ENCODE measurements around the gene RET.

Gene RET

DNA sequence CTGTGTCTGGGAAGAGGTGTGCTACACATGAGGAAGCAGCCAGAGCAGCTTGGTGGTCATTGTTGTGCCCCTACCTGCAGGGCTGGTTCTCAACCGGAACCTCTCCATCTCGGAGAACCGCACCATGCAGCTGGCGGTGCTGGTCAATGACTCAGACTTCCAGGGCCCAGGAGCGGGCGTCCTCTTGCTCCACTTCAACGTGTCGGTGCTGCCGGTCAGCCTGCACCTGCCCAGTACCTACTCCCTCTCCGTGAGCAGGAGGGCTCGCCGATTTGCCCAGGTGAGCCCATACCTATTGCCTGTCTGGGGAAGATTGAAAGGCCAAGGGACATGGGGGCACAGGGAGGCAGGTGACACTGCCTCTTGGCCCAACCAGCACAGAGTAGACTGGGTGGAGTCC lies 32.1 kb downstream of the RET start:
- no peak for DNase-seq (ENCODE audit: low spot score)

DNA sequence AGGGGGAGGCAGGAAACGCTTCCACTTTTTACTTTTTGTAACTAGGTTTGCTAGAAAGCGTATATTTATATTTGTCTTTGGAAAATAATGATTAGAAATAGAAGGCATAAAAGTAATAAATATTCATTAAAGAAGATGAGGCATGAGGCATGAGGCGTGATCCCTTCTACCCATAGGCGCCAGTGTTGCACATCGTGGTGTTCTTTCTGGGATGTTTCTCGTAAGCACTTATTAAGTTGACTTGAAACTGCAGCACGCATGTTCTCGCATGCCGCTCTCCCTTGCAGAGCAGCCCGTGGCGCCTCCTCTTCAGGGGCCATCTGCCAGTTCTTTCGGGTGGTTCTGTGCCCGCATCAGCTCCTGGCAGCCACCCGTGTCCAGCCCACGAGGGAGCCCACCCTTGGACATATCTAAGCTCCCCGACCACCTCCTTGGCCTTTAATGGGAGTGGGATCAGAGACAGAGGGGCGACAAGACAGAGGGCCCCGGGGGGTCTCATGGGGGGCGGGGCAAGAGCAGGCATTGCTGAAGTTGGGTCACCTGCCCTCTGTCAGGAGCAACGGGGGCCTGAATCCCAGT lies 32.9 kb downstream of the RET start:
- DNase-seq (ENCODE audit: low spot score), result no peak

DNA sequence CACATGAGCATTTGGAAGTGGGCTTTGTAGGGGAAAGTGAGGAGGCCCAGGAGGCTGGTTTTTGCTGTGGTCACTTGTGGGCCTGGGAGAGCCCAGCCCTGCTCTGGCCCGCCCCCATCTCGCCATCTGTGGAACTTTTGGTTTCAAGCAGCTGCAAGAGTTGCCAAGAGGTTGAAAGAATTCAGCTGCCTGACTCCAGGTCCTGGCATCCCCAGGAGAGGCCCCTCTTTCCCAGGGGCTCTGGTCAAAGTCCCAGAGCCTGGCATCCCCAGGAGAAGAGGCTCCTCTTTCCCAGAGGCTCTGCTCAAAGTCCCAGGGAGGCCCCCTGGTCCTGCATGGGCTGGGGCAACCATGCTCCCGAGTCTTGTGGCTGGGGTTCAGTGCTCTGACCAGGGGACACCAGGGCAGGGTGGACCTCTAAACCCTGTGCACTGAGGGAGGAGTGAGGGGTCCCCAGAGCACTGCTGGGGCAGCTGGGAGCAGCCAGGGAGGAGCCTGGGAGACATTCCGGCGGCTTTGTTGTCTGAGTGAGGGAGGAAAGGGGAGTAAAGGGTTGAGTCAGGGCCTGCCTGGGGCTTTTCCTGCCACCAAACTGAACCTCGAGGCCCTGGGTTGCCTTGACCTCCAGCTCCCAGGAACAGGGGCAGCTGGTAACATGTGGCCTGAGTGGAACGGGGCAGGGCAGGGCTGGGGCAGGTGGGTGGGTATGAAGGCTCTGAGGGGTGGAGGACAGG lies 33.6 kb downstream of the RET start:
- DNase-seq (ENCODE audit: low spot score), result no peak

DNA sequence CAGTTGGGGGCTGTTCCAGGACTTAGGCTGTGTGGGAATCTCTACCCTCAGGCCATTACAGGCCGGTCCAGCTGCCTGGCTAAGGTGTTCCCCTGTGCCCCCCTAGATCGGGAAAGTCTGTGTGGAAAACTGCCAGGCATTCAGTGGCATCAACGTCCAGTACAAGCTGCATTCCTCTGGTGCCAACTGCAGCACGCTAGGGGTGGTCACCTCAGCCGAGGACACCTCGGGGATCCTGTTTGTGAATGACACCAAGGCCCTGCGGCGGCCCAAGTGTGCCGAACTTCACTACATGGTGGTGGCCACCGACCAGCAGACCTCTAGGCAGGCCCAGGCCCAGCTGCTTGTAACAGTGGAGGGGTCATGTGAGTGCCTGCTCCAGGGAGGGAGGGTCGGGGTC lies 34.2 kb downstream of the RET start:
- DNase-seq (ENCODE audit: low spot score), result no peak

DNA sequence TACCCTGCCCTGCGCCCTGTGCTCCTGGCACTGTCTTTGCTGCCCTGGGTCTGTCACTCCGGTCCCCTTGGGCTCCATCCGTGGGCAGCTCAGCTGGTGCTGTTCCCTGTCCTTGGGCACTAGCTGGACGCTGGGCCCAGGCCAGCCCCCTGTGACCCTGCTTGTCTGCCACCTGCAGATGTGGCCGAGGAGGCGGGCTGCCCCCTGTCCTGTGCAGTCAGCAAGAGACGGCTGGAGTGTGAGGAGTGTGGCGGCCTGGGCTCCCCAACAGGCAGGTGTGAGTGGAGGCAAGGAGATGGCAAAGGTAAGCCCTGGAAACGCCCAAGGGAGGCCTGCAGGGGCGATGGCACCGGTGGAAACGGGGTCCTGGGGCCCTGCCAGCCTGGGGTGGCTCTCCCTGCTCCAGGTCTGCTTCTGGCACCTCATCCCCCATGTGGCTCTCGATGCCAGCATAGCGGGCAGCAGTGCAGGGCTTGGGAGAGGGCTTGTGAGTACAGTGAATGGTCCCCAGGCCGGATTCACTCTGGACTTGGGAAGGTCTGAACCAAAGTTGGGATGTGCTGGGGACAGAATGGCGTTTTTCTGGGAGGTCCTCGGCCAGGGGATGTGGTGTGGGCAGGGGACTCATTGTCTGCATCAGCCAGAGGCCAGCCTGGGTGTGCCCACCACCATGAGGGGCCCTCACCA lies 35.2 kb downstream of the RET start:
- no peak for DNase-seq (ENCODE audit: low spot score)

DNA sequence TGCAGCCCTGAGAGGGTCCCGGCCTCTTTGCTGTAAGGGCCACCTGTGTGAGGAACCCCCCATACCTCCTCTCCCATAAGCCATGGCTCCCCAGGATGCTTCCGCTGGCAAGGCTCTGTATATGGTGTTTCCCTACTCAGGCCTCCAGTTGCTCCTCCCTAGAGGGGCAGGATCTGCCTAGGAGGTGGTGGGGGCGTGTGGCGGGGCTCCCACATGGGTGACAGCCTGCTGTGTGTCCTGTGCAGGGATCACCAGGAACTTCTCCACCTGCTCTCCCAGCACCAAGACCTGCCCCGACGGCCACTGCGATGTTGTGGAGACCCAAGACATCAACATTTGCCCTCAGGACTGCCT lies 35.7 kb downstream of the RET start:
- DNase-seq (ENCODE audit: low spot score), result no peak

DNA sequence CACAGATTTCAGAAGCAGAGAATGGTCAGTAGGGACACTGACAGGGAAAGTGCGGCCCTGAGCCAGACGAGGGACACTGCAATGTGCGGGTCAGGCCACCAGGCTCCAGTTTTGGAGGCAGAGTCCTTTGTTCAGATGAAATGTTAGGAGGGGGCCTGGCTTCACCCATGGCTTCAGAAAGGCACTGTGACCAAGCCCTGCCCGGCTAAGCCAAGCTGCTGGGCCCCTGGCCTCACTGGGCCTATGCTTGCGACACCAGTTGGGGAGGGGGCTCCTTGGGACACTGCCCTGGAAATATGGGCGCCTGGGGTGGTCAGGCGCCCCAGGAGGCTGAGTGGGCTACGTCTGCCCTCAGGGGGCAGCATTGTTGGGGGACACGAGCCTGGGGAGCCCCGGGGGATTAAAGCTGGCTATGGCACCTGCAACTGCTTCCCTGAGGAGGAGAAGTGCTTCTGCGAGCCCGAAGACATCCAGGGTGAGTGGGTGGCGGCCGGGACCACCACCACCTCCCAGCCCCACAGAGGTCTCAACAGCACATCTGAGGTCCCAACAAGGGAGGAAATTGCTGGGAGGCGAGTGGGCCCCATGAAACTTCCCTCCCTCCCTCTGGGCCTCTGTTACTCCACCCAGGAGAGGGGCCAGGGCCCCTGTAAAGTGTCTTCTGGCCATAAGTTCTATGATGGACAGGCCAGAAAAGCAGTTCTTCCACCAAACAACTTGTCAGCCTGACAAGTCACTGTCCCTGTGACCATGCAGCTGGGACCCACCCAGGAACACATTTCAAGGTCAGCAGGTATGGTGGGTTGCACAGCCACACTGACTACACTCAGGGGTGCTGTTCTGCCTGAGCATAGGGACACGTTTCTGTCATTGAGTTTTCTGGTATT lies 36.6 kb downstream of the RET start:
- DNase-seq (ENCODE audit: low spot score), result no peak

DNA sequence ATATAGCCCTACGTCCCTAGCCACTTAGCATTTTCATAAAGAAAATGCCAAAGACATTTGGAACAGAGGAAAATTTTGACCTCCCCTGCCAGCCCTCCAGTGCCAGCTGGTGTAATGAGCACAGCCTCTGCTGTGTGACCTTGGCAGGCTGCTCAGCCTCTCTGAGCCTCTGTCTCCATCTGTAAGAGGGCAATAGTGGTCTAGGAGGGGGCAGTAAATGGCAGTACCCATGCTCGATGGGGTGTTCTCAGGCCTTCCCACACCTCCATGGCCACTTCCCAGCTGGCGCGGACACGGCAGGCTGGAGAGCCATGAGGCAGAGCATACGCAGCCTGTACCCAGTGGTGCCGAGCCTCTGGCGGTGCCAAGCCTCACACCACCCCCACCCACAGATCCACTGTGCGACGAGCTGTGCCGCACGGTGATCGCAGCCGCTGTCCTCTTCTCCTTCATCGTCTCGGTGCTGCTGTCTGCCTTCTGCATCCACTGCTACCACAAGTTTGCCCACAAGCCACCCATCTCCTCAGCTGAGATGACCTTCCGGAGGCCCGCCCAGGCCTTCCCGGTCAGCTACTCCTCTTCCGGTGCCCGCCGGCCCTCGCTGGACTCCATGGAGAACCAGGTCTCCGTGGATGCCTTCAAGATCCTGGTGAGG lies 37.3 kb downstream of the RET start:
- no peak for DNase-seq (ENCODE audit: low spot score)

DNA sequence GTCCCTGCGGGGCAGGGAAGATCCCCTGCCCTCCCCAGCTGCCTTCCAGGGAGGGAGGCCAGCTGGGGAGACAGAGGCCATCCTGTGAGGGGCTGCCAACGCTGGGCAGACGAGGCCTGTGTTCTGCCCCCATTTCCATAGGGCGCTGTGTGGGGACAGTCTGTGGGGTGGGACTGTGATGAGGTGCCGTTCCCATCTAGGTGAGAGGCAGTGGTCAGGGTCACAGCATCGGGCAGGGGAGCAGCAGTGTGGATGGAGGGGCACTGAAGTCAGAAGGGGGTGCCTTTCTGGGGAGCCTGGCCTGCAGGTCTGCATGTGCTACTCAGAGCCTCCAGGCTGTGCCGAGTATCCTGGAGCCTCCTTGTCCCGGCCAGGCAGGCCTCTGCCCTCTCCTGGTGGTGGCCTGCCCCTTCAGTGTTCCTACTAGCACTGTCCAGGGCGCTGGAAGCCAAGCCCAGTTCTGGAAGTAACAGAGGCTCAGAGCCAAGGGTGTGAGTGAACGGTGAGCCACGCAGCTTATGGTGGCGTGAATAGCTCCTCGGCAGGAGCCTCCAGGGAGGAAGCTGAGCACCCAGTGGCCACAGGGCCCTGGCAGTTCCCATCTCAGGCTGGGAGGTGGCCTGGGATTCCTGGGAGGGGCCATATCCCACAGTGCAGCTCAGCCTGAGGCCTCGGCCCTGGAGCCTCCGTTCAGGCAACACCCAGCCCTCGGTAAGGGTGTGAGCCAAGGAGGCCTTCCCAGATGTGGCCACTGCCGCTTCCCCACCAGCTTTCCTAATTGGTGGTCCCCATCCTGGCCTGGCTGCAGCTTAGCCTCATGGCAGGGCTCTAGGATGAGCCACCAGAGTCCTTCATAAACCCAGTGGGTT lies 38.1 kb downstream of the RET start:
- no peak for DNase-seq (ENCODE audit: low spot score)

DNA sequence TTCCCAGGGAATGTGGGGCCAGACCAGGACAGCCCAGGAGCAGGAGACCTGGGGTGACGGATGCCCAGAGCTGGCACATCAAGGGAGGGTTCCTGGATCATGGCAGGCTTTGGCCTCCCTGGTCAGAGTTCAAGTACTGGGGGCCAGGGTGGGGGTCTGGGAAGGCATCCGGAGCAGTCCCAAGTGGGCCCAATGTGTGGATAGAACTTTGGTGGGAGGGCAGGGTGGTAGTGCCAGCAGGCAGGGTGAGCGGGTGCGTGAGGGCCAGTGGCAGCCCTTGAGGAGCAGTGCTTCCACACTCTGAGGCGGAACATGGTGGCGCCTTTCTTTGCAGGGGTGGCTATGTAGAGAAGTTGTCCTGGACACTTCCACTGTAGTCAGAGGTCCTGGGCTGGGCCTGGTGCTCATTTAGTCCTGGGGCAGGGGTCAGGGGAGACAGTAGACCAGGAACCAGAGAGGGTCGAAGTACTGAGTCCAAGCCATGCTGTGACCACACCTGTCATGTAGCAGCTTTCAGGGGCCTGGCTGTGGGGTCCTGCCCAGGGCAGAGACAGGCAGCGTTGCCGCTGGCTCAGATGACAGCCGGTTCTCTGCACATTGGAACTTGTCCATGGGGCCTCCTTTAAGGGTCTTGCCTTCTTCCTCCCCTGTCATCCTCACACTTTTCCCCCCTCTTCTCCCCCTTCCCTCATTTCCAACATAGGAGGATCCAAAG lies 39.2 kb downstream of the RET start:
- no peak for DNase-seq (ENCODE audit: low spot score)

DNA sequence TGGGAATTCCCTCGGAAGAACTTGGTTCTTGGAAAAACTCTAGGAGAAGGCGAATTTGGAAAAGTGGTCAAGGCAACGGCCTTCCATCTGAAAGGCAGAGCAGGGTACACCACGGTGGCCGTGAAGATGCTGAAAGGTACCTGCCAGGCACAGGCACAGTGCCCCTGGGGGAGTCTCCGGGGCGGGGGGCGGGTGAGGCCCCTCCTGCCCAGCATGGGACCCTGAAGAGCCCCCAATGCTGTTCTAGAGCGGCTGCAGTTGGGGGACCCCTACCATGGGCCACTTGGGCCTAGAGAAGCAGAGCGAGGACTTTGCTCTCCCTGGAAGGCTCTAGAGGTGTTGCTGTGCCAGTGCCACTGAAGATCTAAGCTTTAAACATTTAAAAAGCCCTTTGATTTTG lies 39.7 kb downstream of the RET start:
- DNase-seq (ENCODE audit: low spot score), result no peak

DNA sequence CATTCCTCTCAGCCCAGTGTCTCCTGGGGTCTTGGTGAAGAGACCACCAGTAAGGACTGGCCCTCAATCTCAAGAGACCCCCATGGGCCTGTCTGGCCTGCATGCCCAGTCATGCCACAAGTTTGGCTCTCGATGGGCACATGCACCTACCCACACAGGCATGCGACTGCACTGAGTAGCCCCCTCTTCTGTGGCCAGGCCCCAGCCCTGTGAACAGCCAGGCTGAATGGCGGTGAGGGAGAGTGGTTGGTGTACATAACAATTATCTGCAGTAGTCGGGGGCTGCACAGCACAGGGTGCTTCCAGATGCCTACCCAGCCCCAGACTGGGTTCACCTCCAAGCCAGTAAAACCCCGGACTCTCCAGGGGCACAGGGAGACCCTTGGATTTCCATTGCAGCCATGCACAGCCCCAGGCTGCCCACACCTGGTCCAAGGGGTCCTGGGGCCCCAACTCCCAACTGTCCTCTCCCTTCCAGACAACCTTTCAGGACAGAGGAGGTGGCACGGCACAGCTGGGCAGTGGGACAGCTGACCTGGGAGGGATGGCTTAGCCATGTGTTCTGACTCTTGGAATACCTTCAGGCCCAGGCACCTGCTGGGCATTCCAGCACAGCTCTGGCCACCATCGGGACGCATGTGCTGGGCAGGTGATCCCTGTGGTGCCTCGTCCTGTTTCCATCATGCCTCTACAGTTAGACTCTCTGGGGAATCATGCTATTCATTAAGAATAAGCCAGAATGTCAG lies 40.3 kb downstream of the RET start:
- DNase-seq (ENCODE audit: low spot score), result no peak

DNA sequence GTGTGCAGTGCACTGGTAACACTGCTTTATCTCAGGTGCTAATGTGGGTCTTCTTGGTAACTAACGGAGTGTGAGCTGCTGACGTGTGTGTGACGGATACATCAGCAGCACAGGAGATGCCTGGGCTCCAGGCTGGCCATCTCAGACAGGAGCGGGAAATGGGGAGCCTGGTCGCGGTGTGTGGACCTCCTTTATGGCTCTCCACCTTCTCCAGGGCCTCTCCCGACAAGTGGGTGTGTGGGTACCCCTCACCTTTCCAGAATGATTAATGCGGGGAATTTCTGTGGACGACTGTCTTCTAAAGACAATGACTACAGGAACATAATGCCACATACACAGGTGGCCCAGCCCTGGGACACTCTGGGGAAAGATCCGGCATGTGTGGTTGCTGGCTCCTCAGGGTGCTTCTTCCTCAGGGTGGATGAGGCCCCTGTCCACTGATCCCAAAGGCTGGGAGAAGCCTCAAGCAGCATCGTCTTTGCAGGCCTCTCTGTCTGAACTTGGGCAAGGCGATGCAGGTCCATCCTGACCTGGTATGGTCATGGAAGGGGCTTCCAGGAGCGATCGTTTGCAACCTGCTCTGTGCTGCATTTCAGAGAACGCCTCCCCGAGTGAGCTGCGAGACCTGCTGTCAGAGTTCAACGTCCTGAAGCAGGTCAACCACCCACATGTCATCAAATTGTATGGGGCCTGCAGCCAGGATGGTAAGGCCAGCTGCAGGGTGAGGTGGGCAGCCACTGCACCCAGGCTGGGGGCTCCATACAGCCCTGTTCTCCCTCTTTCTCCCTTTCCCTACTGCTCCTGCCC lies 41.1 kb downstream of the RET start:
- DNase-seq (ENCODE audit: low spot score), result no peak

DNA sequence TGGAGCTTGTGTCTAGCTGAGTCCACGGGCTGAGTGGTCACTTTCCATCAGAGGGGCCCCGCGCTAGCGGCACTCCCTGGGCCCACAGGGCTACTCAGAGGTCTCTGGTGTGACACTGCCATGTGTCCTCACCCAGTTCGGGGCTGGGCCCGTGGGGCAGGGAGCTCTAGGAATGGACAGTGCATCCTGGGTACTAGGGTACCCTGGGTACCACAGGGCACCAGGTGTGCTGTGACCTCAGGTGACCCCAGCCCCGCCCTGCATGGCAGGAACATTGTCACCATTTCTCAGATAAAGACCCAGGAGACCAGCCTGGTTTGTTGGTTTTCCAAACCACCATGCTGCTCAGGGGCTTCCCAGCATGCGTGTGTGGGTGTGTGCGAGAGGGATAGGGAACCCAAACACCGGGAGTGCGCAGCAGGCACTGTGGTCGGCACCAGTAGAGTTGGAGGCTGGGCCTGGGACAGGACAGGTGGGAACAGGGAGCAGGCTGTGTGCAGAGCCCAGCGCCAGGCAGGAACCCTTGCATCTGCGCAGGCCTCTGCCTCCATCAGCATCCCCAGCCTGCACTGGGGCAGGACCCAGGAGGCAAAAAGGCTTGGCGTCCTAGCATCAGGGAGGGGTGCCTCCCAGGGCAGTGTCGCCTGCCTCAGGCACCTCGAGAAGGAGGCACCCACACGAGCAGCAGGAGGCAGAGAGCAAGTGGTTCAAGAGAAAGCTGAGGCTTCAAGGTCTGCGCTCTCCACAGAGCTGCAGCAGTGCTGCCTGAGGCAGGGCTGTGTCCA lies 42.0 kb downstream of the RET start:
- no peak for DNase-seq (ENCODE audit: low spot score)

DNA sequence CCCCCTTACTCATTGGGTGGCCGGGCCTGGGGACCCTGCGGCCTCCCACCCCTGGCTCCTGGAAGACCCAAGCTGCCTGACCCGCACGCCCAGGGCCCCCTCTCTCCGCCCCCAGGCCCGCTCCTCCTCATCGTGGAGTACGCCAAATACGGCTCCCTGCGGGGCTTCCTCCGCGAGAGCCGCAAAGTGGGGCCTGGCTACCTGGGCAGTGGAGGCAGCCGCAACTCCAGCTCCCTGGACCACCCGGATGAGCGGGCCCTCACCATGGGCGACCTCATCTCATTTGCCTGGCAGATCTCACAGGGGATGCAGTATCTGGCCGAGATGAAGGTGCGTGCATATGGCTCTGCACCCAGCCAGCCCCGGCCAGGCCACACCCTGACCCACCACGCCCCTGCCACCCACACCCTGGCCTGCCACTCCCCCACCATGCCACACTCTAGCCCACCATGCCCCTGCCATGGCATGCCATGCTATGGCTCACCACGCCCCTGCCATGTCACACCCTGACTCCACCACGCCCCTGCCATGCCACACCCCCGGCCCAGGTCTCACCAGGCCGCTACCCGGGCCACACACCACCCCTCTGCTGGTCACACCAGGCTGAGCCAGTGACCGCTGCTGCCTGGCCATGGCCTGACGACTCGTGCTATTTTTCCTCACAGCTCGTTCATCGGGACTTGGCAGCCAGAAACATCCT lies 42.7 kb downstream of the RET start:
- DNase-seq (ENCODE audit: low spot score), result no peak

DNA sequence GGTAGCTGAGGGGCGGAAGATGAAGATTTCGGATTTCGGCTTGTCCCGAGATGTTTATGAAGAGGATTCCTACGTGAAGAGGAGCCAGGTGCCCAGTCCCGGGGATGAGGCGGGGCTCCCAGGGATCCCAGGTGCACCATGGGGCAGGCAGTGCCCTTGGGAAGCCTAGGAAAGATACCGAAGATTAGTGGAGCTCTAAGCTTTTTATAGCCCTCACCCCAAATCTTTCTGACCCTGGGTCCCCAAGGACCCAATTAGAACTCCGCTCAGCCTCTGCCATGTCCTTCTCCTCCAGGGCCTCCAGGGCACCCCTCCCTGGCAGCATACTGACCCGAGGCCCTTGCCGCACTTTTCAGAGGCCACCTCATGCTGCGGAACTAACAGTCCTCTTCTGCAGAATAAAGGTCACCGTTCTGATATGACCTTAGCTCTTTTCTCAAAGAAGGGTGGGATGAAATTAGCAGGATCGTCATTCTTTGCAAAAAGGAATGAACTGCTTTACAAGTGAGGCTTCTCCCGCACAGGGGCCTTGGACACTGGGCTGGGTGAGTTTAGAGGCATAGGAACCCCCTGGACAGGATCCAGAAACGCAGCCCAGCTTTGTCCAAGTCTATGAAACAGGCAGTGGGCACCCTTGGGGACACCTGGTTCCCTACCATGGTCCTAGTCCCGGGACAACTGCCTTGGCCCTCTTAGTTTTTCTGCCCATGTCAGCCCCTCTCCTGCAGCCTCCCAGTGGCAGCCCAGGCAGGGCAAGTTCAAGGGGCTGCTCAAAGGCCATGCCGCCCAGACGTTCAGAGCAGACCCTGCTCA lies 43.5 kb downstream of the RET start:
- no peak for DNase-seq (ENCODE audit: low spot score)

DNA sequence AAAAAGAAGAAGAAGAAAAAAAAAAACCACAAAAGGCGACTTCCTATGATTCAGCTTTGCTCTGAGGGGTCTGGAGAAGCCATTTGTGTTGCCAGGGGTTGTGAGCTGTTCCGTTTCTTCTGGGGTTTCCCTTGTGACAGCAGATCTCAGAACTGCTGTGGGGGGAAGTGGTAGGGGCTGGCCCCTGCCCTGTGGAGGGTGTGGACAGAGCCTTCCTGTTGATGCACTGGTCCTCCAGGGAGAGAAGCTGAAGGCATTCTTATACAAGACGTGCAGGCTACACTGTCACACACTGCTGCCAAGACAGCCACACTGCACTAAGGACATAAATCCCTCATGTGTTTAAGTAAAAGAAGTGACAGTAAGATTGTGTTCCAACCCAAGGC lies 44.1 kb downstream of the RET start:
- DNase-seq (ENCODE audit: low spot score), result no peak
